Suprapubic skin (tissue), 4 donors: ENCODE results near the gene ASPDH. TPM values are rescaled to one million over a fixed set of nuclear protein-coding genes. Genes with fewer than 3 reads are reported as not detected.

Source experiments
- DNase-seq, 2 donors: peaks; one replicate each; pipeline ENCODE4 v3.0.0-alpha.2; 2019; ENCODE audit warnings: low spot score in 2 of 2
- H3K27ac ChIP-seq: fragments of 200-600 bp; sonication (generic); one replicate; pipeline ENCODE4 v1.5.1; 2019
- H3K27me3 ChIP-seq: fragments of 200-600 bp; sonication (generic); one replicate; pipeline ENCODE4 v1.5.1; 2019
- H3K36me3 ChIP-seq: fragments of 200-600 bp; sonication (generic); one replicate; pipeline ENCODE4 v1.5.1; 2019
- H3K4me1 ChIP-seq: fragments of 200-600 bp; sonication (generic); one replicate; pipeline ENCODE4 v1.5.1; 2019
- H3K4me3 ChIP-seq: fragments of 200-600 bp; sonication (generic); one replicate; pipeline ENCODE4 v1.5.1; 2019; ENCODE audit warnings: mild to moderate bottlenecking
- H3K9me3 ChIP-seq: fragments of 200-600 bp; sonication (generic); one replicate; pipeline ENCODE4 v1.5.1; 2019
- EP300 ChIP-seq: sonication (generic); formaldehyde crosslinking; IDR thresholded peaks from one replicate; pipeline ENCODE4 v1.6.1; 2017; ENCODE audit warnings: antibody characterized with exemption
- POLR2A ChIP-seq, 2 donors: fragments of 450-650 bp; IDR thresholded peaks; one replicate each; pipeline ENCODE4 v1.6.1; 2017; ENCODE audit warnings: antibody characterized with exemption in 2 of 2, mild to moderate bottlenecking in 2 of 2, moderate library complexity in 2 of 2
- POLR2AphosphoS5 ChIP-seq, 3 donors: sonication (generic); formaldehyde crosslinking; IDR thresholded peaks; one replicate each; pipeline ENCODE4 v1.6.1; 2017; ENCODE audit warnings: antibody characterized with exemption in 3 of 3
- WGBS: methylation state at CpG from one replicate; pipeline ENCODE4 v1.1.5; 2018; 5-methylcytosine and 5-hydroxymethylcytosine counted together
- total RNA-seq, 4 donors: library from RNA; depleted of rRNA; stranded (reverse); fragments of >200 nt; gene quantifications; one replicate each; pipeline ENCODE4 v1.1.0, GENCODE V29; 2016
- TF ChIP-seq, protein P1 (sequence below), 2 donors: fragments of 200-600 bp in 1 of 2; fragments of 450-650 bp in 1 of 2; sonication (generic) in 1 of 2; IDR thresholded peaks; one replicate each; pipeline ENCODE4 v1.5.1; 2016 to 2019; ENCODE audit warnings: antibody characterized with exemption in 2 of 2, mild to moderate bottlenecking in 1 of 2, moderate library complexity in 1 of 2

Gene ASPDH
- total RNA-seq, 4 donors from 2014 or later, result not detected

DNA sequence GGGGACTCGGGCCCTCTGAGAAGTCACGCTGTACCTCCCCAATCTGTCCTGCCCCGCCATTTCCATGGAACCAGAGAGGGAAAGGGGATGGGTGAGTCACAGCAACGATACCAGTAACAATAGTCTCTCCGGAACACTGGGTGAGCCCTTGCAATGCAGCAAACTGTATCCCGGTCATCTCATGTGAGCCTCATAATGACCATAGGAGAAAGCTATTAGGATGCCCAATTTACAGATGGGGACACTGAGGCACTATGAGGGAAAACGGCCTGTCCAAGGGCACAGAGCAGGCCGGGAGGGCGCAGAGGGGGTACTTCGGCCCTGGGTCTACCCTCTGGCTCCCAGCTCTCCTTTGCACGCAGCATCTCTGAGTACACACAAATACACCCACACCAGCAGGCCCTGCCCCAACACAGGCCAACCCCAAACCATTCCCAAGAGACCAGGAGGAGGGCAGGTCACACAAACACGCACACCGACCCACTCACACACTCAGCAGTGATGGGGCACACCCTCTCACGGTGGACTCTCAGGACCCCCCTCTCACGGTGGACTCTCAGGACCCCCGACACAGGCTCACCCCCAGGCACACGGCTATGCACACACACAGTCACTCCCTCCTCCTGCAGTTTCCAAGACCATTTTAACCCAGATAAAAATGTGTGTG, 36.3 kb upstream of the ASPDH start:
- H3K27ac ChIP-seq, result no peak overlapping the region
- peaks cover 88% of the 10 kb centered on the region for H3K27me3 ChIP-seq
- 74% methylated on average over 15 of the region's 17 CpGs for WGBS
- peaks cover 2% of the 10 kb centered on the region for H3K4me1 ChIP-seq
- DNase-seq, result no peak
- H3K36me3 ChIP-seq, result no peaks in the 10 kb centered on the region
- no peaks in the 10 kb centered on the region for H3K9me3 ChIP-seq
- TF ChIP-seq, protein P1, sequence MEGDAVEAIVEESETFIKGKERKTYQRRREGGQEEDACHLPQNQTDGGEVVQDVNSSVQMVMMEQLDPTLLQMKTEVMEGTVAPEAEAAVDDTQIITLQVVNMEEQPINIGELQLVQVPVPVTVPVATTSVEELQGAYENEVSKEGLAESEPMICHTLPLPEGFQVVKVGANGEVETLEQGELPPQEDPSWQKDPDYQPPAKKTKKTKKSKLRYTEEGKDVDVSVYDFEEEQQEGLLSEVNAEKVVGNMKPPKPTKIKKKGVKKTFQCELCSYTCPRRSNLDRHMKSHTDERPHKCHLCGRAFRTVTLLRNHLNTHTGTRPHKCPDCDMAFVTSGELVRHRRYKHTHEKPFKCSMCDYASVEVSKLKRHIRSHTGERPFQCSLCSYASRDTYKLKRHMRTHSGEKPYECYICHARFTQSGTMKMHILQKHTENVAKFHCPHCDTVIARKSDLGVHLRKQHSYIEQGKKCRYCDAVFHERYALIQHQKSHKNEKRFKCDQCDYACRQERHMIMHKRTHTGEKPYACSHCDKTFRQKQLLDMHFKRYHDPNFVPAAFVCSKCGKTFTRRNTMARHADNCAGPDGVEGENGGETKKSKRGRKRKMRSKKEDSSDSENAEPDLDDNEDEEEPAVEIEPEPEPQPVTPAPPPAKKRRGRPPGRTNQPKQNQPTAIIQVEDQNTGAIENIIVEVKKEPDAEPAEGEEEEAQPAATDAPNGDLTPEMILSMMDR (IDR thresholded peaks at IDR 0.05), result no peak
- TF ChIP-seq POLR2AphosphoS5 (IDR thresholded peaks at IDR 0.05), result no peak
- no peak for TF ChIP-seq POLR2A (IDR thresholded peaks at IDR 0.05)
- TF ChIP-seq EP300, result no peak
- no peak overlapping the region for H3K4me3 ChIP-seq

DNA sequence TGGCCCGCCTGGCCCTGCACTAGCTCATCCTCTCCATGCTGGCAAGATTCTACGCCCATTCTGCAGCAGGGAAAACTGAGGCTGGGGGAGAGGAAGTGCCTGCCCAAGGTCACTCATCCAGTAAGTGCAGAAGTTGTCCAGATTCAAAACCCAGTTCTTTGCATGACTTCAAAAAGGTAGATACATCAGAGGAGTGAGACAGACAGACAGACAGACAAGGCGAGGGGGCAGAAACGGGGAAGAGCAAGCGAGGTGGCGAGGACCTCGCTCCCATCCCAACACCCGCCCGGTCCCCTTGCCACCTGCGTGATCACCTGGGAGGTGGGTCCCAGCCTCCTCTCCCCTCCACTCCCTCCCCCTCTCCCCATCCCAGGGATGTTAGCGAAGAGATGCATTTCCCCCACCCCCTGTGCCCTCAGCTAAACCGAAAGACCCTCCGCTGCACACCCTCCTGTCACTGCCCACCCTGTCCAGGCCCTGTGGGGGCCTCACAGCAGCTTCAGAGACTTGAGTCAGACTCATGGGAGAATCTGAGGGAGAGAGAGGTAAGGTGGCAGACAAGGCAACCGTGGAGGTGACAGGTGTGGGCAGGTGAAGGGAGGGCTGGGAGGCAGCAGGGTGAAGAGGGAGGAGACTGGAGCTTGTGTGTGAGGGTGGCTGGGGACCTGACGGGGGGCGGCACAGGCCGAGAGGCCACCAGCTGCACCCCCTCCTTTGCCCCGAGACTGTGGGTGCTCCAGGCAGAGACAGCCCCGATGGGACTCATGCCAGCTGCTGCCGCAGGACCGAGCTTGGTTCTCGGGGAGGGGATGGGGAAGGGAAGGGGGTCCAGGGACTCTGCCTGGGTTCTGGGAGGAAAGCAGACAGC, 35.6 kb upstream of the ASPDH start:
- peaks cover 2% of the 10 kb centered on the region for H3K4me1 ChIP-seq
- no peak overlapping the region for H3K4me3 ChIP-seq
- DNase-seq, result no peak
- no peaks in the 10 kb centered on the region for H3K9me3 ChIP-seq
- no peak overlapping the region for H3K27ac ChIP-seq
- H3K27me3 ChIP-seq, result peaks cover 82% of the 10 kb centered on the region
- TF ChIP-seq POLR2AphosphoS5 (IDR thresholded peaks at IDR 0.05) (no peak), POLR2A (IDR thresholded peaks at IDR 0.05) (no peak), EP300 (no peak)
- TF ChIP-seq, protein P1 (IDR thresholded peaks at IDR 0.05), result no peak
- H3K36me3 ChIP-seq, result no peaks in the 10 kb centered on the region
- 63% methylated on average over 21 of the region's 22 CpGs for WGBS

DNA sequence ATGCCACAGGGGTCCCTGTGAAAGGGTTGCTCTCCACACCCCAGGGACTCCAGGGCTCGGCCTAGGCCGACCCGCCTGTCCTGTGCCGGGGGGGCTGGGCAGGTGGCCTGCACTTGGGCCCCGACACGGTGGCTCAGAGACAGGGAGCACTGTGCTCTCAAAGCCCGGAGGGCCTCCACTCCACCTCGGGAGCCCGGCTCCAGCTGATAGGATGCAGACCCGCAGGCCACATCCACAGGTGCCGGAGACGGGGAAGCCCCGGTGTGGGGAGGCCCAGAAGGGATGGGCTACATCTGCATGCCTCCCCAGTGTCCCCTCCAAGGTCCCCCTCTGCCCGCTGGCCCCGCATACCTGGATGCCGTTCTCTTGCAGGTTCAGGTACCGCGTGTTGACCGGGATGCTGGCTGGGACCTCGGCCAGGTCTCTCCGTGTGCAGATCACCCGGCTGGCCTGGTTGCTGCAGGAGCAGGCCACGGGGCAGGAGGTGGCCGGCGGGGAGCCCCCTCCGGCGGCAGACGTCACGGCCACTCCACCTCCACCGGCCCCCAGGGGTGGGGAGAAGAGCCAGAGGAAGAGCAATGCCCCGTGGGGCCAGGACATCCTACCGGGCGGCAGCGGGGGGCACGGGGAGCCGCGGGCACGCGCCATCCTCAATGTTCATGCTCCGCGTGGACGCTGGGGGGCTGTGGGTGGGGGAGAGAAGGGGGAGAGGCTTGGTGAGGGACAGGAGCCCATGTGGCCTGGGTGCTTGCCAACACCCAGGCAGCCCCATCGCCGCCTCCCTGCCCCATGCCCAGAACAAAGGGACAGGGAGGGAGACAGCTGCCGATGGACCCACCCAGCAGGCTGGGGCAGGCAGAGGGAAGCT, 34.7 kb upstream of the ASPDH start:
- Histone ChIP-seq H3K9me3 (no peaks in the 10 kb centered on the region), H3K36me3 (no peaks in the 10 kb centered on the region), H3K4me1 (peaks cover 2% of the 10 kb centered on the region), H3K27me3 (peaks cover 75% of the 10 kb centered on the region), H3K27ac (no peak overlapping the region), H3K4me3 (no peak overlapping the region)
- 78% methylated on average over 14 of the region's 45 CpGs for WGBS
- TF ChIP-seq, protein P1 (IDR thresholded peaks at IDR 0.05), result no peak
- TF ChIP-seq POLR2A (IDR thresholded peaks at IDR 0.05) (no peak), EP300 (no peak), POLR2AphosphoS5 (IDR thresholded peaks at IDR 0.05) (no peak)
- no peak for DNase-seq

DNA sequence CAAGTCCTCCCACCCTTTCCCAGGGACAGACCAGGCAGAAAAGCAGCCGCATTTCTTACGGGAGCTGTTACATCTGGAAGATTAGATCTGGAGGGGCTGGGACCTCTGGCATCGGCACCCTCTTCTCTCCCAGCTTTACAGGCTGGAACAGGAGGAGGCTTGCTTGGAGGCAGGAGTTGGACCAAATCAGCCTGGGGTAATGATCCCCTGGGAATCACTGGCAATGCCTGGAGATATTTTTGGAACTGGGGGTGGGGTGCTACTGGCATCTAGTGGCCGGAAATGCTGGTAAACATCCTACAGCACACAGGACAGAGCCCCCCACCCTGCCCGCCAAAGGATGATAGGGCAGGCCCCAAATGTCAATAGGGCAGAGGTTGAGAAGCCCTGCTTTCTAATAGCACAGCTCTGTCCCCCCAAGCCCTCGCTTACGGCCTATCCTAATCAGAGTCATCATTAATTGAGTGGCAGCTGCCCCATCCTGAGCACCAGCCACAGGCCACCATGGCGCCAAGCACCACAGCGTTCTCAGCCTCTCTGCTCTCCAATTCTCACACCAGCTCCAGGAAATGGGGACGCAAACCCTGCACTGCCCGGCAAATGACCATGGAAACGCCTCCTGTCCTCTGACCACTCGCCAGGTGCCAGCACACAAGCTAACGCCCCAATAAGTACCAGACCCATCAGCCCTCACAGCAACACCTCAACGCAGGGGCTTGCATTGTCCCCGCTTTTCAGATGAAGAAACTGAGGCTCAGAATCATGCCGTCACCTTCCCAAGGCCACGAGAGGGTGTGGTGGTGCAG, 33.9 kb upstream of the ASPDH start:
- no peaks in the 10 kb centered on the region for H3K36me3 ChIP-seq
- H3K27ac ChIP-seq, result no peak overlapping the region
- TF ChIP-seq POLR2A (IDR thresholded peaks at IDR 0.05) (no peak), EP300 (no peak), POLR2AphosphoS5 (IDR thresholded peaks at IDR 0.05) (no peak)
- TF ChIP-seq, protein P1 (IDR thresholded peaks at IDR 0.05), result no peak
- H3K4me1 ChIP-seq, result peaks cover 2% of the 10 kb centered on the region
- H3K9me3 ChIP-seq, result no peaks in the 10 kb centered on the region
- peaks cover 67% of the 10 kb centered on the region for H3K27me3 ChIP-seq
- H3K4me3 ChIP-seq, result no peak overlapping the region
- DNase-seq, result no peak
- 61% methylated on average over 12 of the region's 18 CpGs for WGBS
